Pancreas (tissue), 10 donors: Measurements from ENCODE around the gene PIBF1. TPM values are rescaled to one million over a fixed set of nuclear protein-coding genes. Genes with fewer than 3 reads are reported as not detected.
"Not testable (repeated sequence)": the region's sequence is repeated elsewhere in the genome, so short reads cannot be mapped to it uniquely, and the experiment has no call there.

ENCODE experiments used
- ATAC-seq, 4 donors: fragments of 200-7000 bp; cut with Tn5 transposase; one replicate each; pipeline versions ENCODE4 v1.8.0 to v1.9.1; 2020; ENCODE audit warnings: mild to moderate bottlenecking in 4 of 4, moderate library complexity in 4 of 4
- DNase-seq, 6 donors: peaks; one replicate each; pipeline ENCODE4 v3.0.0-alpha.2; 2020
- FAIRE-seq: peaks from 2 replicates; lab custom pipeline; 2012; peaks lifted over from hg19 to GRCh38; lab: Jason Lieb, UNC
- H3K27ac ChIP-seq, 4 donors: fragments of 200-600 bp; sonication (generic); 1 replicate in 3 of 4; 2 replicates in 1 of 4; pipeline versions ENCODE4 v1.5.0 to v1.8.0; 2020
- H3K27me3 ChIP-seq, 4 donors: fragments of 200-600 bp; one replicate each; pipeline ENCODE4 v1.8.0; 2021
- H3K36me3 ChIP-seq, 3 donors: fragments of 200-600 bp; sonication (generic) in 1 of 3; one replicate each; pipeline versions ENCODE4 v1.5.0 to v1.8.0; 2020 to 2021
- H3K4me1 ChIP-seq, 3 donors: fragments of 200-600 bp; one replicate each; pipeline ENCODE4 v1.8.0; 2021
- H3K4me3 ChIP-seq, 4 donors: fragments of 200-600 bp; sonication (generic) in 2 of 4; one replicate each; pipeline versions ENCODE4 v1.5.0 to v1.8.0; 2020 to 2021
- H3K9me3 ChIP-seq, 4 donors: fragments of 200-600 bp; one replicate each; pipeline ENCODE4 v1.8.0; 2021
- CTCF ChIP-seq, 4 donors: fragments of 200-600 bp; sonication (generic) in 3 of 4; IDR thresholded peaks; one replicate each; pipeline versions ENCODE4 v1.5.0 to v1.8.0; 2021; ENCODE audit warnings: antibody characterized with exemption in 4 of 4
- WGBS, 2 donors: extraction: QIAGEN DNeasy Blood & Tissue Kit; methylation state at CpG; one replicate each; pipeline ENCODE4 v1.1.7; 2013; 5-methylcytosine and 5-hydroxymethylcytosine counted together
- intact Hi-C, 3 donors: fragments of 100-400 bp; cut with DNase I; formaldehyde crosslinking; loops; one replicate each; pipeline versions ENCODE4 v1.11.1 to v1.14.2; 2022
- polyA plus RNA-seq, 2 donors: library from polyadenylated mRNA; stranded (reverse); fragments of 200-250 nt; gene quantifications; one replicate each; pipeline ENCODE4 v1.2.3, GENCODE V29; 2013
- total RNA-seq, 6 donors: library from RNA; stranded (reverse); fragmentation: NEBNext Ultra II Directional in 4 of 6; extraction: Animal tissue kit (Norgen Biotek cat#: 25700) in 4 of 6; gene quantifications; one replicate each; pipeline versions ENCODE4 v1.2.1 to v1.2.4, GENCODE V29; 2021 to 2023
- donor health status: healthy with polysubstance abuse.
- donor health status: DM: no; HTN: no; CAD: no; lungs with moderate emphysema.
- donor health status: DM: no; HTN: no; CAD: no.
- donor health status: control.
- donor health status: control.
- donor health status: Bipolar disorder and iron deficiency.
- donor health status: DM: yes; HTN: yes; CAD: no.
- donor health status: DM: no; HTN: no; CAD: no.
- donor health status: DM: no; HTN: no; CAD: no.
- donor health status: DM: yes; HTN: yes; CAD: no.

The PIBF1 gene
- total and polyA plus RNA-seq, 8 donors, result 6.1 to 13.5 (median 8.9) TPM

- no peak for TF ChIP-seq CTCF (IDR thresholded peaks at IDR 0.05)
- WGBS, 2 donors, result 86 to 88% methylated on average over 2 of the region's 2 CpGs
- Histone ChIP-seq H3K27ac (no peak overlapping the region), H3K4me3 (no peak overlapping the region), H3K36me3 (peaks cover 3 to 78% (median 58%) of the 10 kb centered on the region in 3 donors), H3K4me1 (peaks cover 0 to 6% (median 5%) of the 10 kb centered on the region in 3 donors), H3K9me3 (no peaks in the 10 kb centered on the region), H3K27me3 (no peaks in the 10 kb centered on the region)
- no peak for FAIRE-seq
- no peak for DNase-seq
- no peak for ATAC-seq
- intact Hi-C loops, result no loop called here
Observed at GRCh38 chr13:72774019-72774418, 7.9 kb upstream of the PIBF1 start.

- Histone ChIP-seq H3K9me3 (peaks cover 0 to 3% (median 0%) of the 10 kb centered on the region in 4 donors), H3K27ac (peak overlapping the region in 2 of 4 donors; percentile 63 to 73), H3K4me1 (peaks cover 8 to 24% (median 16%) of the 10 kb centered on the region in 3 donors), H3K4me3 (peak overlapping the region; percentile 68 to 98 (median 88)), H3K27me3 (no peaks in the 10 kb centered on the region), H3K36me3 (peaks cover 0 to 4% (median under 1%) of the 10 kb centered on the region in 3 donors)
- no peak for ATAC-seq
- 1 to 3% methylated on average over 7 of the region's 7 CpGs for WGBS, 2 donors
- FAIRE-seq, result no peak
- DNase-seq, result no peak
- intact Hi-C loops, result no loop called here
- no peak for TF ChIP-seq CTCF (IDR thresholded peaks at IDR 0.05)
Observed at GRCh38 chr13:72782717-72783116, 784 bp downstream of the PIBF1 start.

- ATAC-seq, H3K27ac ChIP-seq, H3K9me3 ChIP-seq, FAIRE-seq, H3K27me3 ChIP-seq, DNase-seq, H3K36me3 ChIP-seq, H3K4me3 ChIP-seq, intact Hi-C loops: not testable (repeated sequence)
- peaks cover 6 to 13% (median 8%) of the 10 kb centered on the region in 3 donors for H3K4me1 ChIP-seq
- WGBS, 2 donors, result 95 to 98% methylated on average over 4 of the region's 4 CpGs
Observed at GRCh38 chr13:72784679-72785078, 2.7 kb downstream of the PIBF1 start.

GRCh38 chr13:72788831-72789230 lies 6.9 kb downstream of the PIBF1 start:
- WGBS, 2 donors, result 86 to 87% methylated on average over 1 of the region's 1 CpG
- Histone ChIP-seq H3K4me3 (no peak overlapping the region), H3K27ac (no peak overlapping the region), H3K27me3 (no peaks in the 10 kb centered on the region), H3K36me3 (peaks cover 0 to 19% (median 6%) of the 10 kb centered on the region in 3 donors), H3K4me1 (no peaks in the 10 kb centered on the region), H3K9me3 (no peaks in the 10 kb centered on the region)
- ATAC-seq (no peak), FAIRE-seq (no peak), DNase-seq (no peak)
- TF ChIP-seq CTCF (IDR thresholded peaks at IDR 0.05), result no peak
- intact Hi-C loops, result no loop called here

- H3K27me3 ChIP-seq, result no peaks in the 10 kb centered on the region
- H3K4me3 ChIP-seq, result no peak overlapping the region
- WGBS, 2 donors, result 92% methylated on average over 2 of the region's 2 CpGs
- ATAC-seq, result no peak
- no peaks in the 10 kb centered on the region for H3K4me1 ChIP-seq
- peaks cover 0 to 35% (median 6%) of the 10 kb centered on the region in 3 donors for H3K36me3 ChIP-seq
- H3K9me3 ChIP-seq, result no peaks in the 10 kb centered on the region
- no peak for TF ChIP-seq CTCF (IDR thresholded peaks at IDR 0.05)
- H3K27ac ChIP-seq, result no peak overlapping the region
- intact Hi-C loops, result no loop called here
- FAIRE-seq, result no peak
- DNase-seq, result no peak
Observed at GRCh38 chr13:72792640-72793039, 10.7 kb downstream of the PIBF1 start.
